GM06990 (cell line): Measurements from ENCODE around the gene CRADD.

Experiments used
- DNase-seq: peaks from one replicate; pipeline ENCODE4 v3.0.0-alpha.2; 2011; ENCODE audit not compliant: insufficient read length; ENCODE audit errors: extremely low read depth
- H3K27me3 ChIP-seq: replicated peaks from 2 replicates; pipeline ENCODE4 v1.6.0; 2011; ENCODE audit warnings: low read length; ENCODE audit not compliant: control insufficient read depth, insufficient read depth
- H3K36me3 ChIP-seq: 2 replicates; pipeline ENCODE4 v1.5.1; 2011; ENCODE audit warnings: low read length; ENCODE audit not compliant: control insufficient read depth, insufficient read depth
- H3K4me3 ChIP-seq: replicated peaks from 2 replicates; pipeline ENCODE4 v1.5.1; 2011; ENCODE audit warnings: low read depth, mild to moderate bottlenecking, control low read depth, low read length
- TF ChIP-seq, protein P1 (sequence below): IDR thresholded peaks from 2 replicates; pipeline ENCODE4 v1.5.1; 2011; ENCODE audit warnings: low read length, control low read depth, mild to moderate bottlenecking, inconsistent platforms; ENCODE audit not compliant: insufficient read depth, poor library complexity, severe bottlenecking

Gene CRADD

DNA sequence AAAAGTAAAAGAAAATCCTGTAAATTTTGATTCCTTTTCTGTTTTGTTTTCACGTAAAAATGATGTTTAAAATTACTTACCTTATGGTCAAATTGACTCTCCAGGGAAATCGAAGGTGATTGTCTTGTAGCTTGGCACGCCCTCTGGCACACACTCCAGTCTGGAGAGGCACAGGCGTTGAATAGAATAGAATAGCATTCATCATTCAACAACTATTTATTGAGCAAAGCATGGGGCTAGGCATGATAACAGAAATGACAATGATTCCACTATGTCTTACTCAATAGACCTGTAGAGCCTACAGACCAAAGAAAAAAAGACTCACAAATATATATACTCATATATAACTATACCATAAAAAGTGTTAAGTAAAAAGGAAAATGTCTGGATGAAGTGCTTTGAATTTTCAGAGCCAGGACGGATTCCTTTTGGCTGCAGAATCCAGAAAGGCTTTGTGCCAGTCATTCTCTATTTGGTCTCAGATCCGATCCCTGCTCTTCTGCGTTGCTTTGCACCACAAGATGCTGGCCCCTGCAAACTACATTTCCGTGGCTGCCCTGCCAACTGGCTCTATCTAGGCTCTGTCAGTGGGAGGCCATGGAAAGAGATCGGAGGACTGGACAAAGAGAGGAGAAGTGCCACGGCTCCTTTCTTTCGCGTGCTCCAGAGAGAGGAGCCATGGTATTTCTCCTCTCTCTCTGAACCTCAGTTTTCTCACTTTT lies 231.8 kb downstream of the CRADD start:
- DNase-seq: no peak
- Histone ChIP-seq H3K4me3 (no peak overlapping the region), H3K36me3 (no peaks in the 10 kb centered on the region), H3K27me3 (no peaks in the 10 kb centered on the region)
- TF ChIP-seq, protein P1, sequence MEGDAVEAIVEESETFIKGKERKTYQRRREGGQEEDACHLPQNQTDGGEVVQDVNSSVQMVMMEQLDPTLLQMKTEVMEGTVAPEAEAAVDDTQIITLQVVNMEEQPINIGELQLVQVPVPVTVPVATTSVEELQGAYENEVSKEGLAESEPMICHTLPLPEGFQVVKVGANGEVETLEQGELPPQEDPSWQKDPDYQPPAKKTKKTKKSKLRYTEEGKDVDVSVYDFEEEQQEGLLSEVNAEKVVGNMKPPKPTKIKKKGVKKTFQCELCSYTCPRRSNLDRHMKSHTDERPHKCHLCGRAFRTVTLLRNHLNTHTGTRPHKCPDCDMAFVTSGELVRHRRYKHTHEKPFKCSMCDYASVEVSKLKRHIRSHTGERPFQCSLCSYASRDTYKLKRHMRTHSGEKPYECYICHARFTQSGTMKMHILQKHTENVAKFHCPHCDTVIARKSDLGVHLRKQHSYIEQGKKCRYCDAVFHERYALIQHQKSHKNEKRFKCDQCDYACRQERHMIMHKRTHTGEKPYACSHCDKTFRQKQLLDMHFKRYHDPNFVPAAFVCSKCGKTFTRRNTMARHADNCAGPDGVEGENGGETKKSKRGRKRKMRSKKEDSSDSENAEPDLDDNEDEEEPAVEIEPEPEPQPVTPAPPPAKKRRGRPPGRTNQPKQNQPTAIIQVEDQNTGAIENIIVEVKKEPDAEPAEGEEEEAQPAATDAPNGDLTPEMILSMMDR: no peak

DNA sequence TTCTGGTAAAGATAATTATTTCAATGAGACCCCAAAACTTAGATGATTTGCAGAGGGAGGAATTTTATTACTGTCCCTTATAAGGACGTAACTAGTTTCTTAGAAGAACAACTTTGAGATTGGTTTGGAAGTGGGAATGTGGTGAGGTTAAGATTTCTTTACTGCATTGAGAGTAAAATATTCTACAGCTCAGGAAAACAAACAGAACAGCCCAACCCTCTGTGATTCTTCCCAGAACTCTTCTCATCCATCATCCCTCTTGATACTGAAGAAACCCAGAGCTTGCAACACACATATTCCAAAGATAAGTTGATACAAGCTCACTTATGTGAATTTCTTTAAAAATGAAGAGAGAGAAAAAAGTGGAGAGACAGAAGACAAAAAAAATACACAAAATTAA lies 234.2 kb downstream of the CRADD start:
- TF ChIP-seq, protein P1: no peak
- Histone ChIP-seq H3K27me3 (no peaks in the 10 kb centered on the region), H3K4me3 (no peak overlapping the region), H3K36me3 (no peaks in the 10 kb centered on the region)
- no peak for DNase-seq

GRCh38 chr12:93912086-93912733 lies 235.0 kb downstream of the CRADD start:
- H3K36me3 ChIP-seq: no peaks in the 10 kb centered on the region
- H3K4me3 ChIP-seq: no peak overlapping the region
- no peaks in the 10 kb centered on the region for H3K27me3 ChIP-seq
- DNase-seq: no peak
- TF ChIP-seq, protein P1: no peak

- Histone ChIP-seq H3K27me3 (no peaks in the 10 kb centered on the region), H3K4me3 (no peak overlapping the region), H3K36me3 (no peaks in the 10 kb centered on the region)
- DNase-seq: no peak
- TF ChIP-seq, protein P1: no peak
These were observed 236.7 kb downstream of the CRADD start for GRCh38 chr12:93913845-93914244.

DNA sequence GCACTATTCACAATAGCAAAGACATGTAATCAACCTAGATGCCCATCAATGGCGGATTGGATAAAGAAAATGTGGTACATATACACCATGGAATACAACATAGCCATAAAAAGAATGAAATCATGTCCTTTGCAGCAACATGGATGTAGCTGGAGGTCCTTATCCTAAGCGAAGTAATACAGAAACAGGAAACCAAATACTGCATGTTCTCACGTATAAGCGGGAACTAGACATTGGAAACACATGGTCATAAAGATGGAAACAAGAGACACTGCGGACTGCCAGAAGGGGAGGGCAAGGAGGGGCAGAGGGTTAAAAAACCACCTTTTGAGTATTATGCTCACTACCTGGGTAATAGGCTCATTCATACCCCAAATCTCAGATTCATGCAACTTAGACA lies 237.1 kb downstream of the CRADD start:
- H3K36me3 ChIP-seq: no peaks in the 10 kb centered on the region
- DNase-seq: no peak
- no peak overlapping the region for H3K4me3 ChIP-seq
- no peaks in the 10 kb centered on the region for H3K27me3 ChIP-seq
- TF ChIP-seq, protein P1: no peak

- TF ChIP-seq, protein P1: no peak
- H3K36me3 ChIP-seq: no peaks in the 10 kb centered on the region
- no peak overlapping the region for H3K4me3 ChIP-seq
- no peak for DNase-seq
- no peaks in the 10 kb centered on the region for H3K27me3 ChIP-seq
These were observed 238.2 kb downstream of the CRADD start for GRCh38 chr12:93915411-93915810.
